ENCODE measurements around the gene FOSL1.
A peak's percentile ranks its signal among the peaks of the same experiment; 100 is the strongest.

Gene FOSL1

DNA sequence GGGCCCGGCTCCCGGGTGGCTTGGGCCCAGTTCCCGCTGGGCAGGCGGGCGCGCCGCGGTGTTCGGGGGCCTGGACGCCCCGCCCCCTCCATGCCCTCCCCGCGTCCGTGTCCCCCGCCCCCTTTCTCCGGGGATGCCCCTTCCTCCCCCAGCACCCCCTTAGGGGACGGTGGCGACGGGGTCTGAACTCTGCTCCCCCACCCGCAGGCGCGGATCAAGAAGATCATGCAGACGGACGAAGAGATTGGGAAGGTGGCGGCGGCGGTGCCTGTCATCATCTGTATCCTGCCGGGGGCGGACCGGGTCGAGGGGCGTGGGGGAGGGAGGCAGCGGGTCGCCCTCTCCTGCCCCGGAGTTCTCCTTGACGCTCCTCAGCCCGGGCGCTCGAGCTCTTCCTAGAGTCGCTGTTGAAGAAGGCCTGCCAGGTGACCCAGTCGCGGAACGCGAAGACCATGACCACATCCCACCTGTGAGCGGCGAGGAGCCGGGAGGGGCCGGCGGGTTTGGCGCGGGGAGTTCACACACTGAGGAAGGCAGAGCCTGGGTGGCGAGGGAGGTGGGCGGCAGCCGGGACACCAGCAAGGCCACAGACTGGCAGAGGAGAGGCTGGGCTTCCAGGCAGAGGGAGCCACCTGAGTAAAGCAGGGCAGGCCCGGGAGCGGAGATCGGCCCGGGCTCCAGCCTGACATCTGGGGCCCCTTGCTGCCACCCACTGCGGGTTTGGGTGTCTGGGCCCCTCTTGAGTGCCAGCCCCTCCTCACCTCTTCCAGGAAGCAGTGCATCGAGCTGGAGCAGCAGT, 19.6 kb upstream of the FOSL1 start:
- peak in 1 of 2 donors; percentile 42 for DNase-seq (ENCODE audit: low read depth in 2 of 2)

DNA sequence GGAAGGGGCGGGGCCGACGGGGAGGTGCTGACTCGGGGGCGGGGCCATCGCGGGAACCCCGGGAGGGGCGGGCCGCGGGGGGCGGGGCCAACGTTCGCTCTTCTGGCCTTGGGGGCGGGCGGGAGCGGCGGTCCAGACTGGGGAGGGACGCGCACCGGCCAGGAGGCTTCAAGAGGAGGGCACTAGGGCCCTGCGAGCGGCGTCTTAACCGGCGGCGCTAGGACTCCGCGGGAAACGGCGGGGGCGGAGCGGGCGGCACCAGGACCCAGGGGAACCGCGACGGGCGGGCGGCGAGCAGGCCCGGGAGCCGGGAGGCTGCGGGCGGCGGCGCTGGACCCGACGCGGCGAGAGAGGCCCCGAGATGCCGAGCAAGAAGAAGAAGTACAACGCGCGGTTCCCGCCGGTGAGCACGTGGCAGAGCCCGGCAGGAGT, 19.0 kb upstream of the FOSL1 start, which contains the start of gene DRAP1:
Gene DRAP1, plus strand, starts transcription at position 286 of the 432 bp plus-strand sequence. Its CDS starts 76 bp downstream, at position 362.
- peak; percentile 99 to 100 for DNase-seq (ENCODE audit: low read depth in 2 of 2)

DNA sequence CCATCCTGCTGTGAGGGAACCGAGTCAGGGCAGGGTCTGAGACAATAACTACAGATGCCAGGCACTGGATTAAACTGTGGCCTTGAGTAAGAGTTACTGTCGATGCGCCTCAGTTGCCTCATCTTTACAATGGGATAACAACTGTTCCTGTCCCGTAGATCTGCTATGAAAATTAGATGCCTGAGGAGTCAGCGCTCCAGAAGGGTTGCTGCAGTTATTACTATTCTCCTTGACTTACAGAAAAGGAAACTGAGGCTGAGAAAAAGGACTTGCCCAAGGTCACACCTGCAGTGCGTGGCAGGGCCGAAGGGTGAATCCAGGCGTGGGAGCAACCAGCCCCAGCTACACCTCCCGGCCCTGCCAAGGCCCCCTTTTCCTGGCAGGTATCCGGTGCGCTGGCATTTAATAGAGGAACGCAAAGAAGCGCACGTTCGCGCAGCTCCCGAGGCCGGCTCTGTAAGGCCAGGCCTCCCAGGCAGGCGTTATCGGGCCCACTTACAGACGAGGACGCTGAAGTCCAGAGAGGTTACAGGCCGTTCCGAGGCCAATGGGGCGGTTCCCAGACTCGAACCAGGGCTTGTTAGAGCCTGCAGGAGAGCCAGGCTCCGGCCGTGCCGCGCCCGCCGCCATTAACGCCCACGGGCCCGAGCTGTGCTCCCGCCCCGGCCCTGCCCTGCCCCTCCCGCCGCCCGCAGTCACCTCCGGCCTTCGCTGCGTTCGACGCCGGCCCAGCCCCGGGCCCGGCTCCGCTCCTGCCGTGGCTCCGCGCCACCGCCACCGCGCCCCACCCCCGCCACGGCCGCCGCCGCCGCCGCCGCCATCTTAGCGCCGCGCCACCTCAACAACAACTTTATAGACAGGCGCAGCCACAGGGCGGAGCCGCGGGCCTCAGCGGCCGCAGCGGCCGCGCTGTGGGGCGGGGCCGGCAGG, 18.3 kb upstream of the FOSL1 start, which contains the start of gene C11orf68:
Gene C11orf68, minus strand, starts transcription at position 852 of the 930 bp plus-strand sequence. Its CDS starts 31 bp downstream, at position 821.
- DNase-seq (ENCODE audit: low read depth in 2 of 2), result no peak

DNA sequence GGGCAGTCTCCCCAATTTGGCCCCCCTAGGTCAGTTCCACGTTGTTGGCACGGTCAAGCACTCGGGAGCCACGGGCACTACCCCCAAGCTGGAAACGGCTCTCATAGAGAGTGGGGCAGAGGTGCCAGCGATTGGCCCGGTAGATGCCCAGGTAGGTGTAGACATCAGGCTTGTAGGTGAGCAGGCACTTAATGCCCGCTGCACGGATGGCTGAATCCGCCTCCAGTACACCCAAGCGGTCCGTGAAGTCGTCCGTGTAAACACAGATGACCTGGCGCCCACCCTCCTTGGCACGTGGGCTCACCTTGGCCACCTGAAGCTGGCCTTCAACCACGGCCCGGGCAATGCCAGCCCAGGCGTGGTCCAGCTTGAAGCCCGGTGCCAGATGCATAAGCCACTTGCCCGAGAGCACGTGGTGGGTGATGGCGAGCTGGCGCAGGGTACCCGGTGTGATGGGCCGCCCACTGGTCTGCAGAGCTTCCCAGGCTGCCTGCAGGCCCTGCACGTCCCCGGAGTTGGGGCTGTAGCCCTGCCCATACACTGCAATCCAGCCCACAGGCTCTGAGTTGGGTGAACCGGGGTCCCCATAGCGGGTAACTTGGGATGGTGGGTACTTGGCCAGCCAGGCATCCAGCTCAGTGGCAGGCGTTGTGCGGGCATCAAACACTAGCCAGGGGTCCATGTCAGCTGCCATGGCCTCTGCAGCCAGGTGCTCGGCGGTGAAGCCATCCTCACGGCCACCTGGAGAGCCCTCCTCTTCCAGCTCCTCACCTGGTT, 17.4 kb upstream of the FOSL1 start:
- no peak for DNase-seq (ENCODE audit: low read depth in 2 of 2)

DNA sequence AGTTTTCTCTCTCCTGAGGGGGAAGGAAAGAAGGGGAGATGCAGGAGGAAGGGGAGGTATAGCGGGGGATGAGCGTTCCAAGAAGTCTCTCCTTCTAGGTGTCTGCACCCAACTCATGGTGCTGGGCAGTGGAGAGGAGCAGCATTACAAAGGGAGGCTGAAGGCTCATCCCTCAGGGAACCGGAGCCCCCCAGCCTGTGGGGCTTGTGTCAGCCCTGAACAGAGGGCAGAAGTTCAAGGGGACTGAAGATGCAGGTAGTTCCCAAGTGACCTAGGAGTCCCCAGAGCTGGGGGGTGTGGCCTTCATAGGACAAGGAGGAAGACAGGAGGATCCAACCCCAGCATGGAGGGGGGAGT, 16.9 kb upstream of the FOSL1 start:
- no peak for DNase-seq (ENCODE audit: low read depth in 2 of 2)

DNA sequence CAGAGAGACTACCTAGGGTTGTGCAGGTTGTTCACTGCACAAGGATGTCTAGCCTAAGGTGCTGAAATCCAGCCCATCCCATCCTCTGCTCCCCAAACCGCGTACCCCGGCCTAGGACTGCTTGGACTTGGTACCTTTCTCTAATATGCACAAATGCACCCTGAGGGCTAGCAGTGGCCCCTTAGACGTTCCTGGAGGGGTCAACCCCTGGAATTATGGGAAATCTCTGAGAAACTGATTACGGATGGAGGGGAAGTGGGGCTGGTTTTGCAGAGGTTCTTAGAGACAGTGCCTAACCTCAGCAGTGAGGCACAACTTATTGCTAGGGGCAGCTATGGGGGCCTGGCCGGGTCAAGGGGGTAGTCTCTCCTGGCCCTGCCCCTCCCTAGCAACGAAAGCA, 16.2 kb upstream of the FOSL1 start:
- no peak for DNase-seq (ENCODE audit: low read depth in 2 of 2)

DNA sequence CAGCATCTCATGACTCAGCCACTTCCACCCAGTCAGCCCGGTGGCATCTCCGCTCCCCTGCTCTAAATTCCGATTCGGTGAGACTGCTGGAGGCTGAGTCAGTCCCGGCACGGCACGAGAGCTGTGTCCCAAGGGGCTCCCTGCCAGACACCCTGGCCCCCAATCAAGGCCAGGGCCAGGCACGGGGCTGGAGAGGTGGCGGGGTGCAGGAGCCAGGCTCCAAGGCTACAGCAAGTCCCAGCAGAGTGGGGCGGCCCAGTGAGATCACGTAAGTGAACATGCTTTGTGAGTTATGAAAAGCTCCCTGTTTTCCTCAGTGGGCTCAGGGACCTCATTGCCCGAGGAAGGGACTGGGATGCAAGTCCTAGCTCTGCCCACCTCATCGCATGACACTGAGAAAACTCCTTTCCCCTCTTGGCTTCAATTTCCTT, 15.6 kb upstream of the FOSL1 start:
- no peak for DNase-seq (ENCODE audit: low read depth in 2 of 2)

DNA sequence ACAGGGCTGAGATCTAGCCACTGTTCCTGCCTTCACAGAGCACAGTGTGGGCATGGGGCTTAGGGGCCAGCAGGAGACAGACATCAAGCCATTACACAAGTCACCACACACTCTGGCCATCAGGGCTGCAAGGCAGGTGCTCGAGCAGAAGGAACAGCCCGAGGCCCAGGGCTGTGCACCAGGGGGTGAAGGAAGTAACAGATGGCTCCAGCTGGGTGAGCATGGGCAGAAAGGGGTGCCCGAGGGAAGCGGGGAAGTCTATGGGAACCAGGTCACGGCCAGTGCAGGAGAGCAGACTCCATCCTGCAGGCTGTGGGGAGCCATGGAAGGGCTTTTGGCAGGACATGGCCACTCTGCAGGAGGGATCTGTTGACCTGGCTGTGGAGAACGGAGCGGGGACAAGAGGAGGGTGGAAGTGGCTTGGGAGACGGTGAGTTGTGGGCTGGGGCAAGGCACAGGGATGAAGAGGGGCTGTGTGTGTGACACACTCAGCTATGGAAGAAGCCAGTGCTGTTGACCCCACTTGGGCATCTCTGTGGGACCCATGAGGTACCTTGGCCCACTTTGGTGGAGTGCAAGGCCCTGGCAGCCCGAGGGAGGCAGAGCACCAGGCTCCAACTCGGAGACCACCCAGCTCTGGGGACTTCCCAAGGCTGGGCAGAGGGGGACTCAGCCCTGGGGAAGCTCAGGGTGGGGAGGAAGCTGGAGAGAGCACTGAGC, 15.1 kb upstream of the FOSL1 start:
- DNase-seq (ENCODE audit: low read depth in 2 of 2), result no peak

DNA sequence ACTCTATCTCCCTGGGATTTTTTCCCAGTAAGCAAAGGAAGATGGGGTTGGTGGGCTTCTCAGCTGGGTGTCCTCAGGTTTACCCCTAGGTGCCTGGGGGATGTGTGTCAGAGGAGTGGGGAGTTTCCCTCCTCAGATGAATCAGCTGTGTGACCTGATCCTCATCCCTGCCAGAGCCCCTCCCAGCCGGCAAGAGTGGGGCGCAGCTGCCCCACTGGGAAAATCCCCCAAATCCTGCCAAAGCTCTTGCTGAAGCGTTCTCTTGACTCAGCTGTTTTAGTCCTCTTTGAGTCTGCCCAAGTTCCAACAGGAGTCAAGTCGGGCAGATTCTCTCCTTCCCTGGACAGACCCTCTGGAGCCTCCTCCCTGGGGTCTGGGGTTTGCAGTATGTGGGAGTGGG, 12.7 kb upstream of the FOSL1 start:
- no peak for DNase-seq (ENCODE audit: low read depth in 2 of 2)

DNA sequence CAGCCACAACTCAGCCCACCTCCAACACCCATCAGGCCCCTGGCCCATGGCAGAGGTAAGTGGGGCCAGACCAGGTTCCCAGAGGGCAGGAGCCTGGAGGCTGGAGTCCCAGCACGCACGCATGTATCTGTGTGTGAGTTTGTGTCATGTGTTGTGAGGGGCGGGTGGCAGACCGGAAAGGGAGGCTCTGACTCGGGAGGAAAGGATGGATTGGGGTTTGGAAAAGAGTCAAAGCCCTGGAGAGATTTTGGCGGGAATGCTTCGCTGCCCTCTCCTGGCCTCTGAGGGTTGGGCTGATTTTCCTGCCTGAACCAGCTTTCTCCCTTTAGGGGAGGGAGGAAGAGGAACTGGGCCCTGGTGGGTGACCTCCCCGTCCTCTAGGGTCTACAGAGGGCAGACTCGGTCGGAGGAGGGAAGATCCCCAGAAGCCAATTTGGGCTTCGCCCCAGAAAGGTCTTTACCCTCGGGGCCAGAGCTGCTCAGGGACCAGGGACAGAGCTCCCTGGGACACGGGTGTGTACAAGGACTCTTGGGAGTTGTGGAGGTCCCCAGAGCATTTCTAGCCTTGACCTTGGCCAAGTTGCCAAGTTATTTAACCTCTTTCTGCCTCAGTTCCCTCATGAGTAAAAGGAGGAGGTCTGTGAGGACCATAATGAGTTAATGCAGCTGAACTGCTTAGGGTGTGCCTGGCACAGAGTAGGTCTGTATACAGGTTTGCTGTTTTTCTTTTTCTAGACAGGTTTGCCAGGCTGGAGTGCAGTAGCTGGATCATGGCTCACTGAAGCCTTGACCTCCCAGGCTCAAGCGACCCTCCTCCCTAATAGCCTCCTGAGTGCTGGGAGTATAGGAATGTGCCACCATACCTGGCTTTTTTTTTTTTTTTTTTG, 11.7 kb upstream of the FOSL1 start:
- DNase-seq (ENCODE audit: low read depth in 2 of 2), result no peak

DNA sequence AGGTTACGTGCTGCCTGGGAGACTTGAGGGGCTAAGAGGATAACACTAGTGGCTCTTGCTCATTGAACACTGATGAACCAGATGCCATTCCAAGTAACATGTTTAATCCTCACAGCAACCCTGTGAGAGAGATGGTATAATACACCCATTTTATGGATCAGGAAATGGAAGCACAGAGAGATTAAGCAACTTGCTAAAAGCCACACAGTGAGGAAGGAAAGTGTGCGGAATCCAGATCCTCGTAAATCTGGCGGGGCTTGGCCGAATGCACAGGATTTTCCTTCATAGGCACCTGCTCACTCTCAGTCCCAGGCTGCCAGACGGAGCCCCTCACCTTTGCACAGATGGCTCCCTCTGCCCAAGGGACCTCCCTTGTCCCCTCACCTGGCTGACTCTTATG, 7.7 kb upstream of the FOSL1 start:
- no peak for DNase-seq (ENCODE audit: low read depth in 2 of 2)

DNA sequence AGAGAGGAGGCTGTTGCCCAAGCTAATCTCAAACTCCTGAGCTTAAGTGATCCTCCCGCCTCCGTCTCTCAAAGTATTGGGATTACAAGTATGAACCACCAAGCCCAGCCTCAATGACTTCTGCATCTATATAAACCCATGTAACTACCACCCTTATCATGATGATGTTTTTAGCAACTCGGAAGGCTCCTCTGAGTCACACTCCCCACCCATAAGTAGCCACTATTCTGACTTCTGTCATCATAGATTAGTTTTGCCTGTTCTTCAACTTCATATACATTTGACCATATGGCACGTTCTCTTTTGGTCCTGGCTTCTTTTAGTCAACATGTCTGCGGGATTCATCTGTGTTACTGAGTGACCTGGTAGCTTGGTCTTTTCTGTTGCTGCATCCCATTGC, 6.4 kb upstream of the FOSL1 start:
- DNase-seq (ENCODE audit: low read depth in 2 of 2), result no peak

DNA sequence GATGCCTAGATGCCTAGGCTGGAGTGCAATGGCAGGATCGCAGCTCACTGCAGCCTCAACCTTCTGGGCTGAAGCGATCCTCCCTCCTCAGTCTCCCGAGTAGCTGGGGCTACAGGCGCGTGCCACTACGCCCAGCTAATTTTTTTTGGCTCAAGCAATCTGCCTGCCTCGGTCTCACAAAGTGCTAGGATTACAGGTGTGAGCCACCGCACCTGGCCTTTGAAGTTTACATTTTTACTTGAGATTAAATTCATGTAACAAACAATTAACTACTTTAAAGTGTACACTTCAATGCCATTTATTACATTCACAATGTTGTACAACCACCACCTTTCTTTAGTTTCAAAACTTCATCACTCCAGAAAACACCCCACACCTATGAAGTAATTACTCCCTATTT, 3.5 kb upstream of the FOSL1 start:
- DNase-seq (ENCODE audit: low read depth in 2 of 2), result no peak

DNA sequence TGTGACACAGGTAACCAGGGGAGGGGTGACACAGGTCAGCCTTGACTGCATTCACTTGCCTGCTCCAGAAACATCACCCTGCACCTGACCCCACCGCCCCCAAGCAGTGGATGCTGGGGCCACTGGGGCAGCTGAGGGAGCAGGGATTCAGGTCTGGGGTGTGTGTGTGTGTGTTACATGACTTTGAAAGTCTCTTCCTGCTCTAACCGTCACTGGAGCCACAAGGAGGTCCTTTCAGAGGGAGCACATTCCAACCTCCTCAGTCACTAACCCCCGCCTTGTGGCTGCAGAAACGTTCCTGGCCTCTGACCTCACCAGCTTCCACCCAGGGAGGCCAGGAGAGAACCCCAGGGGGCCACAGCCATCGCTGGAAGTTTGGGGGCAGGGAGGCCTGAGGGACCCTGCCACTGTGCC, 2.9 kb upstream of the FOSL1 start:
- DNase-seq (ENCODE audit: low read depth in 2 of 2), result no peak

DNA sequence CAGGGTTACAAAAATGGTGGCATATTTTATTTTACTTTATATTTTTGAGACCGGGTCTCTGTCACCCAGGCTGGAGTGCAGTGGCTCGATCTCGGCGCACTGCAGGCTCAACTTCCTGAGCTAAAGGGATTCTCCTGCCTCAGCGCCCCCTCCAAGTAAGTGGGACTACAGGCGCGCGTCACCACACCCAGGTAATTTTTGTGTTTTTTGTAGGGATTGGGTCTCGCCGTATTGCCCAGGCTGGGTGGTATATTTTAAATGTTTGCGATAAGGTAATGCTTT, 652 bp upstream of the FOSL1 start:
- no peak for DNase-seq (ENCODE audit: low read depth in 2 of 2)

DNA sequence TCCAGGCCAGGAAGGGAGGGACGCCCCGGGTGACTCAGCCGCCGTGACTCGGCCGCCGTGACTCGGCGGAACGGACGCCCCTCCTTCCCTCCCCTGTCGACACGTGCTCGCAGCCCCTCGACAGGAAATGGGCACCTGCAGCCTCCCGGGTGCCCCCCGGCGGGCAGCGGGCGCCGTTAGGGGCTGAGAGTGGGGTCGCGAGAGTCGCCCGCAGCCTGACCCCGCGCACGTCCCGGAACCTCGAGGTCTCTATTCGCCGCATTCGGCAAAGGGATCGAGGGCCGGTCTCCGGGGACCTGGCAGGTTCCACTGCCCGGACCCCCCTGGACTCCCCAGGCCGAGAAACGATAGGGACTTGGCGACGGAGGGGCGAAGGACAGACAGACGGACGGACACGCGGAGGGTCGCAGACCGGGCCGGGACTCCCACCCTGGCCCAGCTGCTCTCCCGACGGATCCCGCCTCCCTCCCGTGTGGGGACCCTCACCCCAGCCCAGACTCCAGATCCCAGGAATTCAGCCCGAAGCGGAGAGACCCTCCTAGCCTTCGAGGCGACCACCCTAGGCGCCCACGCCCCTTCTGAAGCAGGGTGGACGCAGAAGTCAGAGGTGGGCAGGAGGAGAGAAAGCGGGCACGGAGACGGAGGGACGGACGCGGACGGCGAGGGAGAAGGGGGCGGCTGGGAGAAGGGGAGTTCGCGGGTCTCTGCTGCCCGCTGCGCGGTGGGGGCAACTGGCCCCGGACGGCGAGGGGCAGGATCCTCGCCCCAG, 648 bp downstream of the FOSL1 start:
- DNase-seq (ENCODE audit: low read depth in 2 of 2), result peak; percentile 63 to 75

DNA sequence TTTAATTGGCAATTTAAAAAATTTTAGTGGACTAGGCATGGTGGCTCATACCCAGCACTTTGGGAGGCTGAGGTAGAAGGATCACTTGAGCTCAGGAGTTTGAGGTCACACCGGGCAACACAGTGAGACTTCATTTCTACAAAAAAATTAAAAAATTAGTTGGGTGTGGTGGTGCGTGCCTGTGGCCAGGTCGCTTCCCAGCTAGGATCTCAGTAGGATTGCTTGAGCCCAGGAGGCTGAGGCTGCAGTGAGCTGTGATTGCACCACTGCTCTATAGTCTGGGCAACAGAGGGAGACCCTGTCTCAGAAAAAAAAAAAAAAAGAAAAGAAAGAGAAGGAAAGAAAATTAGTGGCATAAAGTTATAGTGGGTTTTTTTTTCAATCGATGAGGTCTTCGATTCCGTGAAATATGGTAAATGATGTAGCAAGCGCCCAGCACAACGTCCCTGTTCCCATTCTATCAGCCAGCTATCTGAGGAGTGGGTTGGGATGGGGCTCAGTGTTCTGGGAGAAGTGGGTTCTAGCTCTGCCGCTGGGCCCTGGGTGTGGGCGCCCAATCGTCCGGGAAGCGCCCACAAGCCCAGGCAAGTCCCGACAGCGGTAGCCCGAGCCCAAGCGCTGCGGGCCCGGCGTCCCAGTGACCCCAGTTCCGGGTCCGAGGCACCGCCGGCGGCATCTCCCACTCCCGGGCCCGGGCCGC, 1.4 kb downstream of the FOSL1 start:
- no peak for DNase-seq (ENCODE audit: low read depth in 2 of 2)

DNA sequence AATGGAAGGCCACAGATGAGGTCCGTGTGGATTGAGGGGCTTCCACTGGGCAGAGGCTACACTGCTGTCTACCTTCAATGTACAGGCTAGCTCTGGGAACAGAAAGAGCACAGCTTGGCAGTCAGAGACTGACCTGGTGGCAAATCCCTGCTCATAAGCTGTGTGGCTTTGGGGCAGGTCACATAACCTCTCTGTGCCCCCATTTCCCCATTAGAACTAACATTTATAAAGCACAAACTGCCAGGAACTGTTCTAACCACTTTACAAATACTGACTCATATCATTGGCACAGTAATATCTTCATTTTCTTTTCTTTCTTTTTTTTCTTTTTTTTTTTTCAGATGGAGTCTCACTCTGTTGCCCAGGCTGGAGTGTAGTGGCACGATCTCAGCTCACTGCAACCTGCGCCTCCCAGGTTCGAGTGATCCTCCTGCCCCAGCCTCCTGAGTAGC, 3.1 kb downstream of the FOSL1 start:
- no peak for DNase-seq (ENCODE audit: low read depth in 2 of 2)

Measured in stimulated activated CD4-positive, alpha-beta T cell treated with anti-CD3 and anti-CD28 coated beads, Interleukin-1b, Interleukin-23, amount 100 ng/mL, for 4 hours (primary cell).